Liver (tissue), 9 donors: ENCODE results near the gene AMPD3. TPM values are rescaled to one million over a fixed set of nuclear protein-coding genes. Genes with fewer than 3 reads are reported as not detected.

Experiments
- DNase-seq: peaks from one replicate; pipeline ENCODE4 v3.0.0-alpha.2; 2017; ENCODE audit warnings: low spot score
- H3K27ac ChIP-seq, 2 donors: one replicate each; pipeline ENCODE4 v1.7.0; 2013; ENCODE audit warnings: inconsistent platforms in 2 of 2, low read length in 2 of 2, control low read depth in 1 of 2, low read depth in 1 of 2, mild to moderate bottlenecking in 1 of 2
- H3K27me3 ChIP-seq, 4 donors: one replicate each; pipeline versions ENCODE4 v1.6.1 to v1.7.0; 2013; ENCODE audit warnings: low read length in 3 of 4, inconsistent platforms in 1 of 4, mild to moderate bottlenecking in 1 of 4, moderate library complexity in 1 of 4; ENCODE audit not compliant: control insufficient read depth in 4 of 4, insufficient read depth in 4 of 4
- H3K36me3 ChIP-seq, 4 donors: one replicate each; pipeline versions ENCODE4 v1.6.1 to v1.7.0; 2013; ENCODE audit warnings: low read length in 3 of 4, mild to moderate bottlenecking in 3 of 4, low read depth in 1 of 4, moderate library complexity in 1 of 4; ENCODE audit not compliant: control insufficient read depth in 4 of 4, insufficient read depth in 3 of 4
- H3K4me1 ChIP-seq, 4 donors: one replicate each; pipeline versions ENCODE4 v1.6.1 to v1.7.0; 2013; ENCODE audit warnings: low read length in 3 of 4, mild to moderate bottlenecking in 3 of 4, moderate library complexity in 1 of 4; ENCODE audit not compliant: control insufficient read depth in 4 of 4, insufficient read depth in 4 of 4
- H3K4me3 ChIP-seq, 3 donors: one replicate each; pipeline versions ENCODE4 v1.6.1 to v1.7.0; 2013; ENCODE audit warnings: low read length in 3 of 3, control low read depth in 1 of 3, low read depth in 1 of 3, mild to moderate bottlenecking in 1 of 3
- H3K9ac ChIP-seq, 2 donors: one replicate each; pipeline ENCODE4 v1.7.0; 2013; ENCODE audit warnings: low read length in 2 of 2, mild to moderate bottlenecking in 2 of 2, moderate library complexity in 2 of 2, control low read depth in 1 of 2, low read depth in 1 of 2
- H3K9me3 ChIP-seq, 4 donors: one replicate each; pipeline versions ENCODE4 v1.6.1 to v1.7.0; 2013; ENCODE audit warnings: low read length in 3 of 4; ENCODE audit not compliant: control insufficient read depth in 4 of 4
- ATF3 ChIP-seq: IDR thresholded peaks from 2 replicates; pipeline ENCODE4 v1.6.1; 2016; ENCODE audit warnings: antibody characterized with exemption
- CTCF ChIP-seq: fragments of 150-350 bp; IDR thresholded peaks from 2 replicates; pipeline ENCODE4 v1.5.1; 2017; ENCODE audit warnings: improper control_type of control experiment, low read depth, low read length; ENCODE audit not compliant: missing input control
- EGR1 ChIP-seq, 2 donors: IDR thresholded peaks; 2 replicates each; pipeline ENCODE4 v1.6.1; 2016 to 2018; ENCODE audit warnings: antibody characterized with exemption in 2 of 2, low read depth in 2 of 2
- FOXA1 ChIP-seq: IDR thresholded peaks from 2 replicates; pipeline ENCODE4 v1.6.1; 2016; ENCODE audit warnings: antibody characterized with exemption
- FOXA2 ChIP-seq: IDR thresholded peaks from 2 replicates; pipeline ENCODE4 v1.6.1; 2016; ENCODE audit warnings: antibody characterized with exemption
- GABPA ChIP-seq, 2 donors: IDR thresholded peaks in 1 of 2; conservative IDR thresholded peaks in 1 of 2; 2 replicates each; pipeline ENCODE4 v1.6.1; 2016; ENCODE audit warnings: antibody characterized with exemption in 2 of 2, mild to moderate bottlenecking in 1 of 2, moderate library complexity in 1 of 2
- HNF4A ChIP-seq, 2 donors: conservative IDR thresholded peaks; 2 replicates each; pipeline ENCODE4 v1.6.1; 2016; ENCODE audit warnings: antibody characterized with exemption in 2 of 2, mild to moderate bottlenecking in 2 of 2
- HNF4G ChIP-seq: IDR thresholded peaks from 2 replicates; pipeline ENCODE4 v1.6.1; 2016; ENCODE audit warnings: antibody characterized with exemption
- JUND ChIP-seq, 2 donors: IDR thresholded peaks; 2 replicates each; pipeline ENCODE4 v1.6.1; 2016; ENCODE audit warnings: antibody characterized with exemption in 2 of 2
- MAX ChIP-seq: IDR thresholded peaks from 2 replicates; pipeline ENCODE4 v1.6.1; 2016; ENCODE audit warnings: antibody characterized with exemption
- NR2F2 ChIP-seq: IDR thresholded peaks from 2 replicates; pipeline ENCODE4 v1.6.1; 2016; ENCODE audit warnings: antibody characterized with exemption
- RAD21 ChIP-seq, 2 donors: IDR thresholded peaks; 2 replicates each; pipeline ENCODE4 v1.6.1; 2016; ENCODE audit warnings: antibody characterized with exemption in 2 of 2, mild to moderate bottlenecking in 2 of 2
- RXRA ChIP-seq, 2 donors: IDR thresholded peaks; 2 replicates each; pipeline ENCODE4 v1.6.1; 2017 to 2018; ENCODE audit warnings: antibody characterized with exemption in 2 of 2, mild to moderate bottlenecking in 1 of 2
- SP1 ChIP-seq: IDR thresholded peaks from 2 replicates; pipeline ENCODE4 v1.6.1; 2018; ENCODE audit warnings: antibody characterized with exemption, mild to moderate bottlenecking
- TAF1 ChIP-seq: conservative IDR thresholded peaks from 2 replicates; pipeline ENCODE4 v1.6.1; 2016; ENCODE audit warnings: antibody characterized with exemption, mild to moderate bottlenecking
- YY1 ChIP-seq: IDR thresholded peaks from 2 replicates; pipeline ENCODE4 v1.6.1; 2016; ENCODE audit warnings: antibody characterized with exemption, mild to moderate bottlenecking
- ZBTB33 ChIP-seq: IDR thresholded peaks from 2 replicates; pipeline ENCODE4 v1.6.1; 2016; ENCODE audit warnings: antibody characterized with exemption
- WGBS: extraction: QIAGEN DNeasy Blood & Tissue Kit; methylation state at CpG from one replicate; pipeline ENCODE4 v1.1.7; 2013; 5-methylcytosine and 5-hydroxymethylcytosine counted together
- polyA plus RNA-seq, 2 donors: library from polyadenylated mRNA; stranded (reverse) in 1 of 2; unstranded in 1 of 2; fragments of 200-250 nt in 1 of 2; fragments of >200 nt in 1 of 2; fragmentation: Nextera tagmentation in 1 of 2; extraction: Ambion mirVana in 1 of 2; gene quantifications; one replicate each; pipeline versions ENCODE4 v1.2.1 to v1.2.3, GENCODE V29; 2013 to 2015
- total RNA-seq, 2 donors: library from RNA; depleted of rRNA; stranded (reverse); fragments of >200 nt; gene quantifications; one replicate each; pipeline ENCODE4 v1.2.3, GENCODE V29; 2014
- donor health status: healthy.
- donor health status: healthy.
- donor health status: healthy.
- donor health status: healthy.
- donor health status: healthy.

Gene AMPD3
- total and polyA plus RNA-seq, 4 donors: 0.40 to 7.4 (median 1.1) TPM

- no peak for TF ChIP-seq HNF4G
- DNase-seq: no peak
- Histone ChIP-seq H3K9me3 (no peaks in the 10 kb centered on the region), H3K9ac (no peak overlapping the region), H3K4me3 (no peak overlapping the region), H3K27me3 (no peaks in the 10 kb centered on the region), H3K36me3 (peaks cover 0 to 2% (median 0%) of the 10 kb centered on the region in 4 donors), H3K4me1 (no peaks in the 10 kb centered on the region), H3K27ac (no peak overlapping the region)
- 82% methylated on average over 5 of the region's 5 CpGs for WGBS
These were observed 22.0 kb downstream of the AMPD3 start for GRCh38 chr11:10476927-10477689.

- Histone ChIP-seq H3K27ac (no peak overlapping the region), H3K9me3 (no peaks in the 10 kb centered on the region), H3K9ac (no peak overlapping the region), H3K4me1 (no peaks in the 10 kb centered on the region), H3K27me3 (no peaks in the 10 kb centered on the region), H3K4me3 (no peak overlapping the region), H3K36me3 (peaks cover 0 to 2% (median 0%) of the 10 kb centered on the region in 4 donors)
- TF ChIP-seq NR2F2 (no peak), HNF4G (no peak), RXRA (IDR thresholded peaks at IDR 0.05) (no peak), GABPA (IDR thresholded peaks at IDR 0.05 in 1 of 2, conservative IDR thresholded peaks at IDR 0.05 in 1 of 2) (no peak), JUND (IDR thresholded peaks at IDR 0.05) (no peak), ATF3 (no peak), YY1 (no peak), CTCF (no peak), EGR1 (IDR thresholded peaks at IDR 0.05; ENCODE audit: low read depth in 2 of 2) (no peak), MAX (no peak), TAF1 (no peak), HNF4A (conservative IDR thresholded peaks at IDR 0.05) (no peak), FOXA2 (no peak), RAD21 (IDR thresholded peaks at IDR 0.05) (no peak), FOXA1 (no peak), ZBTB33 (no peak), SP1 (no peak)
- 90% methylated on average over 8 of the region's 8 CpGs for WGBS
- no peak for DNase-seq
These were observed 22.6 kb downstream of the AMPD3 start for GRCh38 chr11:10477690-10478046.
